ENCODE measurements around the gene SYF2.

DNA sequence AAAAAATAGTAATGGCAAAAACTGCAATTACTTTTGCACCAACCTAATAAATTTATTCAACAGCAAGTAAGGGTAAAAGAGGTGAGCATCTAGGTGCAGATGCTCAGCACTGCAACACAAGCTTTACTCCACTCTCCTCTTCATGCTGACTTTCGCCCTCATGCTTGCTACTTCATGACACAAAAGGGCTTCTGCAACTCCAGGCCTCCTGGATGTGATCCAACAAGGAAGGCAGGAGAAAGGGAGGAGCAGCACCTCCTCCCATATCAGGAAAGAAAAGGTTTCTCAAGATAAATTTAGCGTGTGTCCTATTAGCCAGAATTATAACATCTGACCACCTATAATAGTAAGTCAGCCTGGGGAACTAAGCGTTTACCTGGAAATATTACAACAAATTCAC is 11.6 kb downstream of the SYF2 start:
- TF ChIP-seq, protein P1, sequence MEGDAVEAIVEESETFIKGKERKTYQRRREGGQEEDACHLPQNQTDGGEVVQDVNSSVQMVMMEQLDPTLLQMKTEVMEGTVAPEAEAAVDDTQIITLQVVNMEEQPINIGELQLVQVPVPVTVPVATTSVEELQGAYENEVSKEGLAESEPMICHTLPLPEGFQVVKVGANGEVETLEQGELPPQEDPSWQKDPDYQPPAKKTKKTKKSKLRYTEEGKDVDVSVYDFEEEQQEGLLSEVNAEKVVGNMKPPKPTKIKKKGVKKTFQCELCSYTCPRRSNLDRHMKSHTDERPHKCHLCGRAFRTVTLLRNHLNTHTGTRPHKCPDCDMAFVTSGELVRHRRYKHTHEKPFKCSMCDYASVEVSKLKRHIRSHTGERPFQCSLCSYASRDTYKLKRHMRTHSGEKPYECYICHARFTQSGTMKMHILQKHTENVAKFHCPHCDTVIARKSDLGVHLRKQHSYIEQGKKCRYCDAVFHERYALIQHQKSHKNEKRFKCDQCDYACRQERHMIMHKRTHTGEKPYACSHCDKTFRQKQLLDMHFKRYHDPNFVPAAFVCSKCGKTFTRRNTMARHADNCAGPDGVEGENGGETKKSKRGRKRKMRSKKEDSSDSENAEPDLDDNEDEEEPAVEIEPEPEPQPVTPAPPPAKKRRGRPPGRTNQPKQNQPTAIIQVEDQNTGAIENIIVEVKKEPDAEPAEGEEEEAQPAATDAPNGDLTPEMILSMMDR (IDR thresholded peaks at IDR 0.05; ENCODE audit: extremely low read depth in 1 of 2, insufficient read depth in 1 of 2, low read depth in 1 of 2, low read length in 2 of 2), result no peak
- TF ChIP-seq POLR2A (IDR thresholded peaks at IDR 0.05; ENCODE audit: low read depth, low read length), result no peak
- no peak for TF ChIP-seq EZH2 (IDR thresholded peaks at IDR 0.05; ENCODE audit: borderline replicate concordance, low read depth, low read length, severe bottlenecking)
- TF ChIP-seq FOS (IDR thresholded peaks at IDR 0.05; ENCODE audit: borderline replicate concordance, insufficient read depth, low read length), result no peak
- no peak for TF ChIP-seq POLR2AphosphoS5 (IDR thresholded peaks at IDR 0.05; ENCODE audit: insufficient read depth, low read depth, low read length)
- TF ChIP-seq MYC (IDR thresholded peaks at IDR 0.05; ENCODE audit: low read depth, low read length), result no peak
- TF ChIP-seq, protein P2, sequence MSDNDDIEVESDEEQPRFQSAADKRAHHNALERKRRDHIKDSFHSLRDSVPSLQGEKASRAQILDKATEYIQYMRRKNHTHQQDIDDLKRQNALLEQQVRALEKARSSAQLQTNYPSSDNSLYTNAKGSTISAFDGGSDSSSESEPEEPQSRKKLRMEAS (IDR thresholded peaks at IDR 0.05; ENCODE audit: insufficient read depth, insufficient read length), result no peak
- TF ChIP-seq JUN (IDR thresholded peaks at IDR 0.05; ENCODE audit: borderline replicate concordance, insufficient read depth, insufficient read length, low read depth), result no peak
